Activated B cell treated with CpG ODN at 0.5 μM for 24 hours (primary cell): ENCODE measurements around the gene LENG8. TPM values are rescaled to one million over a fixed set of nuclear protein-coding genes. Genes with fewer than 3 reads are reported as not detected.

Experiments
- ATAC-seq: fragments of 200-7000 bp; cut with Tn5 transposase; one replicate; pipeline ENCODE4 v1.10.0; 2021; ENCODE audit warnings: low read depth, mild to moderate bottlenecking, moderate library complexity
- CTCF ChIA-PET: fragments of 350-600 bp; sonication (Branson Sonifier 250); formaldehyde crosslinking; loops from one replicate; lab custom pipeline; 2021; ENCODE audit warnings: antibody characterized with exemption; lab: Charles Lee
- POLR2A ChIA-PET: fragments of 350-600 bp; sonication (Branson Sonifier 250); formaldehyde crosslinking; loops from one replicate; lab custom pipeline; 2021; ENCODE audit warnings: antibody characterized with exemption; lab: Charles Lee
- DNase-seq: peaks from one replicate; pipeline ENCODE4 v3.0.0; 2022
- H3K27ac Mint-ChIP-seq: one replicate; pipeline ENCODE4 v1.8.0; 2020; ENCODE audit warnings: mixed read lengths
- H3K27me3 Mint-ChIP-seq: one replicate; pipeline ENCODE4 v1.8.0; 2021; ENCODE audit warnings: mixed read lengths
- H3K36me3 Mint-ChIP-seq: one replicate; pipeline ENCODE4 v1.8.0; 2021; ENCODE audit warnings: low read depth, mixed read lengths
- H3K4me1 Mint-ChIP-seq: one replicate; pipeline ENCODE4 v1.8.0; 2021; ENCODE audit warnings: mixed read lengths
- H3K4me3 Mint-ChIP-seq: one replicate; pipeline ENCODE4 v1.8.0; 2020; ENCODE audit warnings: mild to moderate bottlenecking, mixed read lengths
- H3K9me3 Mint-ChIP-seq: one replicate; pipeline ENCODE4 v1.8.0; 2020; ENCODE audit warnings: mixed read lengths
- intact Hi-C: fragments of 100-400 bp; cut with micrococcal nuclease; formaldehyde crosslinking; loops from one replicate; pipeline ENCODE4 v1.15.1; 2024
- total RNA-seq: library from RNA; stranded (reverse); gene quantifications from 2 replicates; pipeline ENCODE4 v1.2.3, GENCODE V29; 2022
- TF ChIP-seq, protein P1 (sequence below): fragments of 200-600 bp; IDR thresholded peaks from one replicate; pipeline ENCODE4 v1.8.0; 2022; ENCODE audit warnings: antibody characterized with exemption, mild to moderate bottlenecking

Gene LENG8
- total RNA-seq, 1 donor from 2014 or later: 363 TPM

DNA sequence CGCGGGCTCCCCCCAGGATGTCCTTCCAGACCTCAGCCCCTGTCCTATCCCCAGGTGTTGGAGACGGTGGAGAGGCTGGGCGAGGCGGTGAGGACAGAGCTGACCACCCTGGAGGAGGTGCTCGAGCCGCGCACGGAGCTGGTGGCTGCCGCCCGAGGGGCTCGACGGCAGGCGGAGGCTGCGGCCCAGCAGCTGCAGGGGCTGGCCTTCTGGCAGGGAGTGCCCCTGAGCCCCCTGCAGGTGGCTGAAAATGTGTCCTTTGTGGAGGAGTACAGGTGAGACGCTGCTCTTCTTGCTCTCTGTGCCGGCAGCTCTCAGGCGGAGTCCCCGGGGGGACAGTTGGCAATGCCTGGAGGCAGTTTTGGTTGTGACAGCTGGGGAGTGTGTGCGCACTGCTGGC is 26.9 kb upstream of the LENG8 start:
- ChIA-PET CTCF (no interaction called here), POLR2A (no interaction called here)
- H3K27ac Mint-ChIP-seq: no peak overlapping the region

DNA sequence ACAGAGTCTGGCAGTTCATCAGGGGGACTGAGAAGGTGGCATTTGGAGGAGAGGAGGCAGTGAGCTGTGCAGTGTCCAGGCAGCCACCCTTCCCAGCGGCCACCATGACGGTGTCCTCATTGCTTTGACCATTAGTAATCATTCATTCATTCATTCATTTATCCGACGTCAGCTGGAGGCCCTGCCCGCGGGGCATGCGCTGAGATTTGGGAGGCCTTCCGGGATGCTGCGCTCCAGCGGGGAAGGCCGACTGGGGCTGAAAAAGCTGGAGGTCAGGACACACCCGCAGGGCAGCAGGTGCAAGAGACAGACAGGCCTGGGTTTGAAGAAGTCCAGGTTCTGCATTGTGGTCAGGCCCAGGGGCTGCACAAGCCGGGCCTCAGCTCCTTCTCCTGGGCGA is 24.8 kb upstream of the LENG8 start:
- Mint-ChIP-seq H3K4me3 (no peak overlapping the region), H3K4me1 (no peaks in the 10 kb centered on the region), H3K36me3 (no peaks in the 10 kb centered on the region), H3K9me3 (no peaks in the 10 kb centered on the region), H3K27me3 (peaks cover 37% of the 10 kb centered on the region), H3K27ac (no peak overlapping the region)
- ATAC-seq (no peak), DNase-seq (no peak)
- ChIA-PET POLR2A (interaction anchor here (0.6 kb wide), 1 partner anchor 127 kb away, joined by 4 read pairs; no protein-coding TSS in a partner anchor), CTCF (no interaction called here)
- intact Hi-C loops: no loop called here
- TF ChIP-seq, protein P1, sequence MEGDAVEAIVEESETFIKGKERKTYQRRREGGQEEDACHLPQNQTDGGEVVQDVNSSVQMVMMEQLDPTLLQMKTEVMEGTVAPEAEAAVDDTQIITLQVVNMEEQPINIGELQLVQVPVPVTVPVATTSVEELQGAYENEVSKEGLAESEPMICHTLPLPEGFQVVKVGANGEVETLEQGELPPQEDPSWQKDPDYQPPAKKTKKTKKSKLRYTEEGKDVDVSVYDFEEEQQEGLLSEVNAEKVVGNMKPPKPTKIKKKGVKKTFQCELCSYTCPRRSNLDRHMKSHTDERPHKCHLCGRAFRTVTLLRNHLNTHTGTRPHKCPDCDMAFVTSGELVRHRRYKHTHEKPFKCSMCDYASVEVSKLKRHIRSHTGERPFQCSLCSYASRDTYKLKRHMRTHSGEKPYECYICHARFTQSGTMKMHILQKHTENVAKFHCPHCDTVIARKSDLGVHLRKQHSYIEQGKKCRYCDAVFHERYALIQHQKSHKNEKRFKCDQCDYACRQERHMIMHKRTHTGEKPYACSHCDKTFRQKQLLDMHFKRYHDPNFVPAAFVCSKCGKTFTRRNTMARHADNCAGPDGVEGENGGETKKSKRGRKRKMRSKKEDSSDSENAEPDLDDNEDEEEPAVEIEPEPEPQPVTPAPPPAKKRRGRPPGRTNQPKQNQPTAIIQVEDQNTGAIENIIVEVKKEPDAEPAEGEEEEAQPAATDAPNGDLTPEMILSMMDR: no peak

More for the DNA sequence above, 26.9 kb upstream of the LENG8 start:
- Mint-ChIP-seq H3K36me3 (no peaks in the 10 kb centered on the region), H3K27me3 (peaks cover 41% of the 10 kb centered on the region), H3K9me3 (no peaks in the 10 kb centered on the region), H3K4me1 (peaks cover 7% of the 10 kb centered on the region), H3K4me3 (no peak overlapping the region)
- TF ChIP-seq, protein P1: no peak
- ATAC-seq (no peak), DNase-seq (no peak)
- intact Hi-C loops: no loop called here

DNA sequence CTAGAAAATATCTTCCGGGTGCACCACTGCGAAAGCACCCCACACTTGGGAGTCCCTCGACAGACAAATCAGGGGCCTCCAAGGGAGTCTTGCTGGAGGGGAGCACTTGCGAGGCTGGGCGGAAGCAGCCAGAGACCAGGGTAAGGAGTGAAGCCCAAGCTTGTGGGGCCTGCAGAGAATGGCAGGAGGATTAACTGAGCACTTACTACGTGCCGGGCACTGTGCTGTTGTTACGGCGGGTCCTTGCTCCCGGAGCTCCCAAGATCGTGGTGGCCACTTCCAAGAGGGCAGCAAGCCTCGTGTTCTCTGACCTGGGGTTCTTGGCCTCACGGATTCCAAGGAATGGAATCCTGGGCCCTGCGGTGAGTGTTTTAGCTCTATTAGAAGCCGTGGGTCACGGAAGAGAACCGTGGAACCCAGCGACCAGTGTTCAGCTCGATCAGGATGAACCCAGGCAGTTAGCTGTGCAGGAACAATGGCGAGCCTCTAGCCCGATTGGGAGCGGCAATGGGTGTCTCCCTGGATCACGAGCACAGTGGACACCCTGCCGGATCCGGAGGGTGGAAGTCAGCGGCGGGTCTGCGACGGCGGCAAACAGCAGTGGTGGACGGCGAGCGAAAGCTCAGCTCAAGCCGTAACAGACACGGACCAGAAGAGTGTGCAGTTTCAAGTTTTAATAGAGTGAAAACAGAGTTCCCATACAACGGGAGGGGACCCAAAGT is 24.2 kb upstream of the LENG8 start:
- ChIA-PET CTCF (no interaction called here), POLR2A (interaction anchor here (0.6 kb wide), 1 partner anchor 126 kb away, joined by 4 read pairs; no protein-coding TSS in a partner anchor)
- peaks cover 34% of the 10 kb centered on the region for H3K27me3 Mint-ChIP-seq
- no peaks in the 10 kb centered on the region for H3K9me3 Mint-ChIP-seq
- TF ChIP-seq, protein P1: no peak
- H3K4me3 Mint-ChIP-seq: no peak overlapping the region
- H3K36me3 Mint-ChIP-seq: no peaks in the 10 kb centered on the region
- intact Hi-C loops: no loop called here
- DNase-seq (no peak), ATAC-seq (no peak)
- H3K4me1 Mint-ChIP-seq: no peaks in the 10 kb centered on the region
- no peak overlapping the region for H3K27ac Mint-ChIP-seq

DNA sequence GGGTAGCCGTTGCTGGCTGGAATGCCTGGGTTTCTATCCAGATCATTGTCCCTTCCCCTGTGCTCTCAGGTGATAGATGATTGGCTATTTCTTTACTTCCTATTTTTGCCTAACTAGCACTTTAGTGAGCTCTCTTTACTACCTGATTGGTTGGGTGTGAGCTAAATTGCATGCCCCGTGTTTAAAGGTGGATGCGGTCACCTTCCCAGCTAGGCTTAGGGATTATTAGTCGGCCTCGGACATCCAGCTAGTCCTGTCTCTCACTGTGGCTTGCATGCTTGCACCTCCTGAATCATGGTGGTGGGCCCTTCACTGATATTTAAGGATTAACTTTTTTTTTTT is 23.6 kb upstream of the LENG8 start:
- CTCF ChIA-PET: no interaction called here

DNA sequence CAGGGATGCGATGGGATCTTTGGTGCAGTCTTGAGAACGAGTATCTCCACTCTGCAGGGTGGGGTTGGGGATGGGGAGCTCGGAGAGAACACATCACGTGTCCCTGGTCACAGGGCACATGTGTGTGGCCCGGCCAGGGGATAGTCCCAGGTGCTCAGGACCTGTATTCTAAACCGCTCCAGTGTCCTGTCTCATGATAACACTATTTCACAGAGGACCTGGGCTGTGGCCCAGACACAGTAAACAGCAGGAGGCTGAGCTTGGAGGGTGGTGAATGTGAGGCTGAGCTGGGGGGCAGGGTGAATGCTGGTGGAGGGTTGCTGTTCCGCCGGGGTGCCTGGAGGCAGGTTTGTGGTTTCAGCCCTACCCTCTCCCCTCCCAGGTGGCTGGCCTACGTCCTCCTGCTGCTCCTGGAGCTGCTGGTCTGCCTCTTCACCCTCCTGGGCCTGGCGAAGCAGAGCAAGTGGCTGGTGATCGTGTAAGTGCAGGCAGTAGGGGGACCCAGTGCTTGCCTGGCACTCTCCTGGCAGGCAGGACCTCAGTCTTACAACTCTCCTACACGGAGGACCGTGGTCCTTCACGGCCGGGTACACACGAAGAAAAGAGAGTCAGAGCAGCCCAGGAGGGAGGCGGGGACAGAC is 22.6 kb upstream of the LENG8 start:
- TF ChIP-seq, protein P1: no peak
- Mint-ChIP-seq H3K27me3 (peaks cover 31% of the 10 kb centered on the region), H3K4me1 (peaks cover 10% of the 10 kb centered on the region), H3K27ac (no peak overlapping the region), H3K4me3 (no peak overlapping the region), H3K36me3 (no peaks in the 10 kb centered on the region), H3K9me3 (no peaks in the 10 kb centered on the region)
- ChIA-PET CTCF (no interaction called here), POLR2A (interaction anchor here (0.6 kb wide), 1 partner anchor 211 kb away, joined by 3 read pairs; no protein-coding TSS in a partner anchor)
- intact Hi-C loops: no loop called here
- DNase-seq (no peak), ATAC-seq (no peak)

More for the DNA sequence above, 23.6 kb upstream of the LENG8 start:
- Mint-ChIP-seq H3K36me3 (no peaks in the 10 kb centered on the region), H3K9me3 (no peaks in the 10 kb centered on the region), H3K27ac (no peak overlapping the region), H3K4me3 (no peak overlapping the region), H3K4me1 (peaks cover 2% of the 10 kb centered on the region), H3K27me3 (peaks cover 33% of the 10 kb centered on the region)
- DNase-seq (no peak), ATAC-seq (no peak)
- intact Hi-C loops: no loop called here
- TF ChIP-seq, protein P1: no peak
- POLR2A ChIA-PET: no interaction called here
